ENCODE data around the gene VIPR2. TPM values are rescaled to one million over a fixed set of nuclear protein-coding genes. Genes with fewer than 3 reads are reported as not detected.

VIPR2 gene
- total and polyA plus RNA-seq, 2 of the 13 experiments (the other 11 are each of a cell fraction or from before 2014, with no cell fraction given): not detected

- TF ChIP-seq ZNF251 (CRISPR knock-in tag; IDR thresholded peaks at IDR 0.05) (no peak), ZNF614 (CRISPR knock-in tag; IDR thresholded peaks at IDR 0.05; ENCODE audit: borderline replicate concordance) (no peak), FOXP4 (CRISPR knock-in tag; IDR thresholded peaks at IDR 0.05) (no peak), PCBP1 (IDR thresholded peaks at IDR 0.05; ENCODE audit: borderline replicate concordance, low read depth, low read length) (no peak), ZNF7 (CRISPR knock-in tag; IDR thresholded peaks at IDR 0.05) (no peak), TFDP1 (CRISPR knock-in tag; IDR thresholded peaks at IDR 0.05; ENCODE audit: borderline replicate concordance) (no peak), ZNF75D (CRISPR knock-in tag; IDR thresholded peaks at IDR 0.05; ENCODE audit: borderline replicate concordance) (no peak), ETV6 (CRISPR knock-in tag; conservative IDR thresholded peaks at IDR 0.05) (no peak), ZNF800 (CRISPR knock-in tag; IDR thresholded peaks at IDR 0.05) (no peak)
Observed at GRCh38 chr7:159144758-159145489, at the start of gene VIPR2 (continued).
